NCI-H2196 (cell line): ENCODE measurements around the gene SZT2.
"Not testable (repeated sequence)": the region's sequence is repeated elsewhere in the genome, so short reads cannot be mapped to it uniquely, and the experiment has no call there.

ENCODE experiments used
- DNase-seq: peaks from one replicate; lab custom pipeline; 2025; ENCODE audit not compliant: unreplicated experiment; lab: John Stamatoyannopoulos, UW

The SZT2 gene

GRCh38 chr1:43387976-43388599 lies 1.6 kb upstream of the SZT2 start:
- DNase-seq = no peak

- DNase-seq = no peak
These were observed 1.1 kb upstream of the SZT2 start for GRCh38 chr1:43388613-43389012.

- DNase-seq = no peak
These were observed 3.0 kb downstream of the SZT2 start for GRCh38 chr1:43392702-43393101.

GRCh38 chr1:43395523-43395922 lies 5.8 kb downstream of the SZT2 start:
- no peak for DNase-seq

GRCh38 chr1:43396059-43396458 lies 6.4 kb downstream of the SZT2 start:
- DNase-seq = peak; percentile 48

- no peak for DNase-seq
These were observed 8.5 kb downstream of the SZT2 start for GRCh38 chr1:43398227-43398626.

GRCh38 chr1:43400441-43400840 lies 10.7 kb downstream of the SZT2 start:
- not testable (repeated sequence) for DNase-seq

- DNase-seq = no peak
These were observed 12.6 kb downstream of the SZT2 start for GRCh38 chr1:43402089-43402865.

- no peak for DNase-seq
These were observed 14.7 kb downstream of the SZT2 start for GRCh38 chr1:43404353-43404752.

GRCh38 chr1:43405219-43405875 lies 15.6 kb downstream of the SZT2 start:
- DNase-seq = peak; percentile 83

- no peak for DNase-seq
These were observed 16.2 kb downstream of the SZT2 start for GRCh38 chr1:43405876-43406234.

- no peak for DNase-seq
These were observed 20.9 kb downstream of the SZT2 start for GRCh38 chr1:43410571-43410970.

- DNase-seq = not testable (repeated sequence)
These were observed 23.7 kb downstream of the SZT2 start for GRCh38 chr1:43413426-43413825.

GRCh38 chr1:43414634-43415223 lies 25.0 kb downstream of the SZT2 start:
- peak; percentile 62 for DNase-seq

GRCh38 chr1:43415901-43416300 lies 26.2 kb downstream of the SZT2 start:
- no peak for DNase-seq

GRCh38 chr1:43418858-43419257 lies 29.2 kb downstream of the SZT2 start:
- no peak for DNase-seq

GRCh38 chr1:43419627-43420425 lies 30.1 kb downstream of the SZT2 start:
- no peak for DNase-seq

- DNase-seq = no peak
These were observed 31.2 kb downstream of the SZT2 start for GRCh38 chr1:43420874-43421273.

GRCh38 chr1:43421396-43421795 lies 31.7 kb downstream of the SZT2 start:
- no peak for DNase-seq

GRCh38 chr1:43421976-43422750 lies 32.5 kb downstream of the SZT2 start:
- no peak for DNase-seq
